ENCODE results near the gene BHLHE23.

- TF ChIP-seq EGR1 (IDR thresholded peaks at IDR 0.05) = no peak
- no peak for TF ChIP-seq TAF1 (IDR thresholded peaks at IDR 0.05; ENCODE audit: low read depth)
- TF ChIP-seq MAX (IDR thresholded peaks at IDR 0.05) = no peak
- no peak for TF ChIP-seq EP300 (IDR thresholded peaks at IDR 0.05; ENCODE audit: borderline replicate concordance)
- TF ChIP-seq REST (IDR thresholded peaks at IDR 0.05; ENCODE audit: low read depth) = no peak
- TF ChIP-seq YY1 (IDR thresholded peaks at IDR 0.05; ENCODE audit: low read depth) = no peak
- no peak for TF ChIP-seq RAD21 (IDR thresholded peaks at IDR 0.05; ENCODE audit: low read depth)
- no peak for TF ChIP-seq CREB1 (IDR thresholded peaks at IDR 0.05; ENCODE audit: low read depth)
- TF ChIP-seq ZBTB7A (IDR thresholded peaks at IDR 0.05; ENCODE audit: low read depth) = no peak
Measured at GRCh38 chr20:63049191-63049518, 42.4 kb upstream of the BHLHE23 start.
